Measurements from ENCODE around the gene SLC11A2.
"Not testable (repeated sequence)": the region's sequence is repeated elsewhere in the genome, so short reads cannot be mapped to it uniquely, and the experiment has no call there.

SLC11A2 gene

GRCh38 chr12:51025338-51025835, 797 bp downstream of the SLC11A2 start:
- peak; percentile 75 for DNase-seq

GRCh38 chr12:51023625-51024382, 2.4 kb downstream of the SLC11A2 start:
- peak; percentile 47 for DNase-seq

- peak; percentile 80 for DNase-seq
Observed at GRCh38 chr12:51021694-51022093, 4.5 kb downstream of the SLC11A2 start.

- DNase-seq, result peak; percentile 77
Observed at GRCh38 chr12:51020448-51021182, 5.6 kb downstream of the SLC11A2 start.

- DNase-seq, result no peak
Observed at GRCh38 chr12:51019927-51020326, 6.3 kb downstream of the SLC11A2 start.

- no peak for DNase-seq
Observed at GRCh38 chr12:51018956-51019355, 7.2 kb downstream of the SLC11A2 start.

GRCh38 chr12:51017452-51017851, 8.7 kb downstream of the SLC11A2 start:
- DNase-seq, result no peak

GRCh38 chr12:51014467-51014866, 11.7 kb downstream of the SLC11A2 start:
- not testable (repeated sequence) for DNase-seq

- no peak for DNase-seq
Observed at GRCh38 chr12:51013441-51013840, 12.7 kb downstream of the SLC11A2 start.

- DNase-seq, result peak; percentile 82
Observed at GRCh38 chr12:51012570-51013236, 13.5 kb downstream of the SLC11A2 start.

GRCh38 chr12:51011955-51012354, 14.2 kb downstream of the SLC11A2 start:
- DNase-seq, result no peak

- DNase-seq, result peak; percentile 64
Observed at GRCh38 chr12:51009056-51009440, 17.1 kb downstream of the SLC11A2 start.

- peak; percentile 36 for DNase-seq
Observed at GRCh38 chr12:51008329-51009055, 17.7 kb downstream of the SLC11A2 start.

- DNase-seq, result no peak
Observed at GRCh38 chr12:51005671-51006070, 20.5 kb downstream of the SLC11A2 start.

- no peak for DNase-seq
Observed at GRCh38 chr12:51005030-51005429, 21.2 kb downstream of the SLC11A2 start.

- DNase-seq, result no peak
Observed at GRCh38 chr12:51004504-51004903, 21.7 kb downstream of the SLC11A2 start.

- DNase-seq, result no peak
Observed at GRCh38 chr12:51001799-51002198, 24.4 kb downstream of the SLC11A2 start.

GRCh38 chr12:51000245-51000644, 25.9 kb downstream of the SLC11A2 start:
- DNase-seq, result no peak

GRCh38 chr12:50999093-50999492, 27.1 kb downstream of the SLC11A2 start:
- DNase-seq, result no peak

GRCh38 chr12:50992819-50993218, 33.4 kb downstream of the SLC11A2 start:
- DNase-seq, result no peak

GRCh38 chr12:50991291-50991690, 34.9 kb downstream of the SLC11A2 start:
- DNase-seq, result no peak

GRCh38 chr12:50990791-50991190, 35.4 kb downstream of the SLC11A2 start:
- no peak for DNase-seq

Measured in OCI-M1 (cell line).